ENCODE results near the gene ILF3.

- TF ChIP-seq BHLHE40 (IDR thresholded peaks at IDR 0.05; ENCODE audit: borderline replicate concordance) = no peak
- TF ChIP-seq TARDBP (IDR thresholded peaks at IDR 0.05) = no peak
- TF ChIP-seq L3MBTL2 (conservative IDR thresholded peaks at IDR 0.05) = no peak
- no peak for TF ChIP-seq SP1 (IDR thresholded peaks at IDR 0.05)
- no peak for TF ChIP-seq FOXK2 (IDR thresholded peaks at IDR 0.05)
- TF ChIP-seq HDGF (IDR thresholded peaks at IDR 0.05; ENCODE audit: borderline replicate concordance) = no peak
- no peak for TF ChIP-seq SUZ12 (IDR thresholded peaks at IDR 0.05)
- no peak for TF ChIP-seq ZNF384 (IDR thresholded peaks at IDR 0.05)
- TF ChIP-seq LEF1 (IDR thresholded peaks at IDR 0.05; ENCODE audit: borderline replicate concordance) = no peak
- TF ChIP-seq FOXA1 (IDR thresholded peaks at IDR 0.05) = no peak
- no peak for TF ChIP-seq CTBP1 (IDR thresholded peaks at IDR 0.05; ENCODE audit: borderline replicate concordance)
- TF ChIP-seq ARNT (IDR thresholded peaks at IDR 0.05) = no peak
- no peak for TF ChIP-seq PKNOX1 (IDR thresholded peaks at IDR 0.05)
- no peak for TF ChIP-seq FOXM1 (IDR thresholded peaks at IDR 0.05; ENCODE audit: borderline replicate concordance)
Measured at GRCh38 chr19:10727685-10728201, 73.6 kb downstream of the ILF3 start.
